ENCODE measurements around the gene PELI2.

DNA sequence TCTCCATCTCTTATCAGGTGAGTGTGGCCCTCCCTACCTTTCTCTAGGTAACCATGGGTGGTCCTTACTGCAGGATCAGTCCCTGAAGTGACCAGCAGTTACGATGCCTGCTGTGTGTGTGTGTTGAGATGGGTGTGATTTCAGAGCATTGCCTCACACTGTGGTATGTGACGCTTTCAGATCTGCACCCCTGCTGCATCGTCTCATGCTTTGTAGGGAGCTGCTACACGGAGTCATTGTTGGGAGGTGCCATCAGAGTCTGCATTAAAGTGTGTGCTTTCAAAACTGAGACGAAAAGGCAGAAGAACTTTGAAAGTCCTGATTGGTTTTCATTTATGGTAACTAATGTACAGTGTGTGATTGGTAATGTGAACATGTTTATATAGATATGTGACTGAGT, 150.5 kb downstream of the PELI2 start:
- TF ChIP-seq POLR2A (IDR thresholded peaks at IDR 0.05; ENCODE audit: low read length) (no peak), GATA1 (IDR thresholded peaks at IDR 0.05; ENCODE audit: low read depth, low read length) (no peak)
